ENCODE measurements around the gene C11orf42.

C11orf42 gene

GRCh38 chr11:6260207-6260726, 54.9 kb downstream of the C11orf42 start:
- TF ChIP-seq TCF12 (IDR thresholded peaks at IDR 0.05; ENCODE audit: low read depth) (no peak), CEBPB (IDR thresholded peaks at IDR 0.05) (no peak), FOXM1 (IDR thresholded peaks at IDR 0.05; ENCODE audit: borderline replicate concordance, low read depth) (no peak), NFIC (IDR thresholded peaks at IDR 0.05) (no peak), REST (IDR thresholded peaks at IDR 0.05; ENCODE audit: low read depth) (no peak), EGR1 (IDR thresholded peaks at IDR 0.05) (no peak), EP300 (IDR thresholded peaks at IDR 0.05; ENCODE audit: borderline replicate concordance) (no peak), YY1 (IDR thresholded peaks at IDR 0.05; ENCODE audit: low read depth) (no peak), CREB1 (IDR thresholded peaks at IDR 0.05; ENCODE audit: low read depth) (no peak), ZBTB7A (IDR thresholded peaks at IDR 0.05; ENCODE audit: low read depth) (no peak), TAF1 (IDR thresholded peaks at IDR 0.05; ENCODE audit: low read depth) (no peak), RAD21 (IDR thresholded peaks at IDR 0.05; ENCODE audit: low read depth) (no peak), TEAD4 (IDR thresholded peaks at IDR 0.05) (no peak)
- TF ChIP-seq, protein P1, sequence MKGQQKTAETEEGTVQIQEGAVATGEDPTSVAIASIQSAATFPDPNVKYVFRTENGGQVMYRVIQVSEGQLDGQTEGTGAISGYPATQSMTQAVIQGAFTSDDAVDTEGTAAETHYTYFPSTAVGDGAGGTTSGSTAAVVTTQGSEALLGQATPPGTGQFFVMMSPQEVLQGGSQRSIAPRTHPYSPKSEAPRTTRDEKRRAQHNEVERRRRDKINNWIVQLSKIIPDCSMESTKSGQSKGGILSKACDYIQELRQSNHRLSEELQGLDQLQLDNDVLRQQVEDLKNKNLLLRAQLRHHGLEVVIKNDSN (IDR thresholded peaks at IDR 0.05) = no peak
- TF ChIP-seq, protein P2, sequence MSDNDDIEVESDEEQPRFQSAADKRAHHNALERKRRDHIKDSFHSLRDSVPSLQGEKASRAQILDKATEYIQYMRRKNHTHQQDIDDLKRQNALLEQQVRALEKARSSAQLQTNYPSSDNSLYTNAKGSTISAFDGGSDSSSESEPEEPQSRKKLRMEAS (IDR thresholded peaks at IDR 0.05) = no peak
